Stimulated activated CD4-positive, alpha-beta T cell treated with anti-CD3 and anti-CD28 coated beads, Interleukin-1b, Interleukin-23, amount 100 ng/mL, for 24 hours (primary cell): ENCODE data around the gene USP17L5.
"Not testable (repeated sequence)": the region's sequence is repeated elsewhere in the genome, so short reads cannot be mapped to it uniquely, and the experiment has no call there.

Experiments
- DNase-seq, 4 experiments: peaks; one replicate each; pipeline ENCODE4 v3.0.0-alpha.2; 2020; ENCODE audit warnings: low read depth in 4 of 4, low spot score in 1 of 4

Gene USP17L5

GRCh38 chr4:9339103-9339502 is at the start of gene USP17L5:
Gene USP17L5 (plus strand): TSS chr4:9339403. CDS start chr4:9339403, 0 bp downstream.
- not testable (repeated sequence) for DNase-seq

- not testable (repeated sequence) for DNase-seq
Measured at GRCh38 chr4:9324191-9324590, 15.0 kb upstream of the USP17L5 start.

GRCh38 chr4:9324865-9325264 is 14.3 kb upstream of the USP17L5 start, which contains the start of gene USP17L24:
Gene USP17L24 (plus strand): TSS chr4:9325165. CDS start chr4:9325165, 0 bp downstream.
- DNase-seq = not testable (repeated sequence)

GRCh38 chr4:9329611-9330010 is 9.6 kb upstream of the USP17L5 start, which contains the start of gene USP17L25:
Gene USP17L25 (plus strand): TSS chr4:9329911. CDS start chr4:9329911, 0 bp downstream.
- DNase-seq = not testable (repeated sequence)

- DNase-seq = not testable (repeated sequence)
Measured at GRCh38 chr4:9334358-9334757, 4.8 kb upstream of the USP17L5 start, which contains the start of gene USP17L26. Gene USP17L26 (plus strand): TSS chr4:9334658. CDS start chr4:9334658, 0 bp downstream.

- DNase-seq = not testable (repeated sequence)
Measured at GRCh38 chr4:9343848-9344247, 4.6 kb downstream of the USP17L5 start, which contains the start of gene USP17L27. Gene USP17L27 (plus strand): TSS chr4:9344148. CDS start chr4:9344148, 0 bp downstream.

GRCh38 chr4:9348593-9348992 is 9.4 kb downstream of the USP17L5 start, which contains the start of gene USP17L28:
Gene USP17L28 (plus strand): TSS chr4:9348893. CDS start chr4:9348893, 0 bp downstream.
- not testable (repeated sequence) for DNase-seq

GRCh38 chr4:9350866-9351265 is 11.7 kb downstream of the USP17L5 start:
- DNase-seq = not testable (repeated sequence)

- not testable (repeated sequence) for DNase-seq
Measured at GRCh38 chr4:9353338-9353737, 14.1 kb downstream of the USP17L5 start, which contains the start of gene USP17L29. Gene USP17L29 (plus strand): TSS chr4:9353638. CDS start chr4:9353638, 0 bp downstream.

GRCh38 chr4:9362829-9363228 is 23.6 kb downstream of the USP17L5 start, which contains the start of gene USP17L30:
Gene USP17L30 (plus strand): TSS chr4:9363129. CDS start chr4:9363129, 0 bp downstream.
- not testable (repeated sequence) for DNase-seq

- DNase-seq = not testable (repeated sequence)
Measured at GRCh38 chr4:9379881-9380280, 40.7 kb downstream of the USP17L5 start.

GRCh38 chr4:9381012-9381534 is 41.9 kb downstream of the USP17L5 start:
- peak in 3 of 4 experiments; percentile 16 to 40 (median 32) for DNase-seq

- DNase-seq = no peak
Measured at GRCh38 chr4:9384126-9384525, 44.9 kb downstream of the USP17L5 start.

GRCh38 chr4:9389001-9389400 is 49.8 kb downstream of the USP17L5 start:
- DNase-seq = not testable (repeated sequence)
